Kidney epithelial cell (primary cell): ENCODE measurements around the gene WDR91. TPM values are rescaled to one million over a fixed set of nuclear protein-coding genes. Genes with fewer than 3 reads are reported as not detected.

Experiments
- DNase-seq: peaks from one replicate; pipeline ENCODE4 v3.0.0-alpha.2; 2010; ENCODE audit warnings: low read depth
- H3K27me3 ChIP-seq: 2 replicates; pipeline ENCODE4 v1.6.0; 2011; ENCODE audit warnings: low read length; ENCODE audit not compliant: control insufficient read depth, insufficient read depth
- H3K36me3 ChIP-seq: 2 replicates; pipeline ENCODE4 v1.5.1; 2011; ENCODE audit warnings: low read length; ENCODE audit not compliant: control insufficient read depth, insufficient read depth
- H3K4me3 ChIP-seq: 2 replicates; pipeline ENCODE4 v1.5.1; 2011; ENCODE audit warnings: low read depth, mild to moderate bottlenecking, control low read depth, low read length
- total RNA-seq: library from RNA; depleted of rRNA; stranded (reverse); fragments of >200 nt; gene quantifications from 2 replicates; pipeline ENCODE4 v1.2.3, GENCODE V29; 2015
- TF ChIP-seq, protein P1 (sequence below): IDR thresholded peaks from 2 replicates; pipeline ENCODE4 v1.5.1; 2011; ENCODE audit warnings: mild to moderate bottlenecking, moderate library complexity, low read length, control low read depth, inconsistent platforms; ENCODE audit not compliant: insufficient read depth, poor library complexity, severe bottlenecking

WDR91 gene
- total RNA-seq, 1 donor from 2014 or later = 8.5 TPM

DNA sequence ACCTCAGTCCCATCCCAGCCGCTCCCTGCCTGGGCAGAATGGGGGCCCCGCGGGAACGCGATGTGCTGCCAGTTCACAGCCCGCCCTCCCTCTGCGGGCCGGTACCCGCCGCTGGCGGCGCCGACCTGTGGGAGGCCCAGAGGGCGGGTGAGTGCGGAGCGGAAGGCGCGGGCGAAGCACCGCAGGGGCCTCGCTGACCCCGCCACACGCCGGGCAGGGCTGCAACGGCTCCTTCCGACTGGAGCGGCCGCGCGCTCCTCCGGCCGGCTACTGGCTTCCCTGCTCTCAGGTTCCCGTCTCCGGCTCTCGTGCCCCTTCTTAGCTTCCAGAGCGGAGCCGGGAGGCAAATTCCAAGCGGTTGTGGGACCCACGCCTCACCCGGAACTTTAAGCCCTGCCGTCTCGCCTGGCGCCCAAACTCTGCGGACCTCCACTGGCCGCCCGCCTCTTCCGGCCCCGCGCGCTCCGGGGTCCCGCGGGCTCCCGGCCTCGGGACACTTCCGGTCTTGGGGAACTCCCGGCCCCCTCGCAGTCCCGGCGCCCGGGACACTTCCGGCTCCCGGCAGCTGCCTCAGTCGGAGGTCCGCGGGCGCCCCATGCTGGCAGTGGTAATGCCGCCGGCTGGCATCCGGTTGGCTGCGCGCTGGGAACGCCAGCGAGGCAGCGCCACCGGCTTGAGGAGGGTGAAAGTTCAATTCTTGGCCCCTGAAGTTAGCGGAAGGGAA lies 40.9 kb downstream of the WDR91 start, which contains the start of gene CYREN:
Gene CYREN, minus strand, starts transcription at position 434 of the 724 bp plus-strand sequence. CDS start 1,785 bp downstream, outside the sequence.
- Histone ChIP-seq H3K4me3 (peak within 1 kb of the TSS; percentile 91), H3K36me3 (no peaks in the 10 kb centered on the region)

DNA sequence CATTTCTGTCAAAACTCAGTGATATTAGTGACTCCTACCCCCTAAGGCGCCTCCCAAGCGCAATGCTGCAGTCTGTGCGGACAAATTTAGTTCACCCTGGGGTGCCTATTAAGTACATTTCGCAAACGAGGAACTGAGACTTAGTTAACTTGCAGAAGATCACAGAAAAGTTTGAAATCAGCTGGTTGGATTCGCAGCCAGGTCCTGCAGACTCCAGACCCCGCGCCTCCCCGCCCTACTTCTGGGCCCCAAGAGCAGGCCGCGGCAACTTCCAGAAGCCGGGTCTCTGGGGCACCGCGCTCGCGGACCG lies 41.4 kb downstream of the WDR91 start:
- peaks cover 2% of the 10 kb centered on the region for H3K36me3 ChIP-seq
- peak overlapping the region; percentile 91 for H3K4me3 ChIP-seq
- no peaks in the 10 kb centered on the region for H3K27me3 ChIP-seq
- DNase-seq = no peak
- TF ChIP-seq, protein P1, sequence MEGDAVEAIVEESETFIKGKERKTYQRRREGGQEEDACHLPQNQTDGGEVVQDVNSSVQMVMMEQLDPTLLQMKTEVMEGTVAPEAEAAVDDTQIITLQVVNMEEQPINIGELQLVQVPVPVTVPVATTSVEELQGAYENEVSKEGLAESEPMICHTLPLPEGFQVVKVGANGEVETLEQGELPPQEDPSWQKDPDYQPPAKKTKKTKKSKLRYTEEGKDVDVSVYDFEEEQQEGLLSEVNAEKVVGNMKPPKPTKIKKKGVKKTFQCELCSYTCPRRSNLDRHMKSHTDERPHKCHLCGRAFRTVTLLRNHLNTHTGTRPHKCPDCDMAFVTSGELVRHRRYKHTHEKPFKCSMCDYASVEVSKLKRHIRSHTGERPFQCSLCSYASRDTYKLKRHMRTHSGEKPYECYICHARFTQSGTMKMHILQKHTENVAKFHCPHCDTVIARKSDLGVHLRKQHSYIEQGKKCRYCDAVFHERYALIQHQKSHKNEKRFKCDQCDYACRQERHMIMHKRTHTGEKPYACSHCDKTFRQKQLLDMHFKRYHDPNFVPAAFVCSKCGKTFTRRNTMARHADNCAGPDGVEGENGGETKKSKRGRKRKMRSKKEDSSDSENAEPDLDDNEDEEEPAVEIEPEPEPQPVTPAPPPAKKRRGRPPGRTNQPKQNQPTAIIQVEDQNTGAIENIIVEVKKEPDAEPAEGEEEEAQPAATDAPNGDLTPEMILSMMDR = no peak

More for the DNA sequence above, 40.9 kb downstream of the WDR91 start, which contains the start of gene CYREN:
- DNase-seq = peak; percentile 75
- no peaks in the 10 kb centered on the region for H3K27me3 ChIP-seq
- TF ChIP-seq, protein P1 = peak; percentile 71

DNA sequence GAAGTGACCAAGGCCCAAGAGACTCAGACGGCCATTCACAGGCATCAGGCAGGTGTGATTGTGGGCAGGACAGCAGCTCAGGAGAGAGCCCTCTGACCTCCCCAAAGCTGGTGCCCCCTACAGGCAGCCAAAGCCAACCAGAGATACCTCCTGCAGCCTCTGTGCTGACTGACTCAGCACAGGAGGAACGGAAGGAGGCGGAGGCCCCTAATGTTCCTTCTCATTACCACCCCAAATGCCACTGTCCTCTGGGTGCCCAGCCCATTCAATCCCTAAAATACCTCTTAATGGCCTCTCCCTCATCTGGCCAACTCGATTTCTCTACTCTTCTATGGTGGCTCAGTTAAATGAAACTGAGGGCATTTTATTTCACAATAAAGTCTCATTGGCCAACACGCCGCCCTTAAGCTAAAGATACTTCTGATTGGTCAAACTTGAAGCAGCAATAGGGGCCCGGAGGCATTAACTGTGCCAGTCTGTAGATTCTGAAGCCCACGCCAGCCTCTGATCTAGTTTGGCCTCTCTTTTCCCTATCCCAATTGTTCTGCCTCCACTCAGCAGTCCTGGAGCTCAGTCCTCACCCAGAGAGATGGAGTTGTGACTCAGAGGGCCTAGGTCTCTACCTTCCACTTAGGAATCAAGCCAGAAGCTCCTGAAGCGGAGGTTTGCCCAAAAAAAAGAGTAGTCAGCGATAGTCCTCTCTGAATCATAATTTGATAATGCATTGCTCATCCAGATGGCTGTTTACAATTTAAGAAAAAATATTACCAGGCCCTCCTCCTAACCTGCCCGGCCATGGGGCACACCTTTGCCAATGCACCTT lies 42.0 kb downstream of the WDR91 start:
- DNase-seq = no peak
- Histone ChIP-seq H3K4me3 (peak overlapping the region; percentile 91), H3K36me3 (peaks cover 2% of the 10 kb centered on the region), H3K27me3 (no peaks in the 10 kb centered on the region)
- TF ChIP-seq, protein P1 = peak; percentile 60

DNA sequence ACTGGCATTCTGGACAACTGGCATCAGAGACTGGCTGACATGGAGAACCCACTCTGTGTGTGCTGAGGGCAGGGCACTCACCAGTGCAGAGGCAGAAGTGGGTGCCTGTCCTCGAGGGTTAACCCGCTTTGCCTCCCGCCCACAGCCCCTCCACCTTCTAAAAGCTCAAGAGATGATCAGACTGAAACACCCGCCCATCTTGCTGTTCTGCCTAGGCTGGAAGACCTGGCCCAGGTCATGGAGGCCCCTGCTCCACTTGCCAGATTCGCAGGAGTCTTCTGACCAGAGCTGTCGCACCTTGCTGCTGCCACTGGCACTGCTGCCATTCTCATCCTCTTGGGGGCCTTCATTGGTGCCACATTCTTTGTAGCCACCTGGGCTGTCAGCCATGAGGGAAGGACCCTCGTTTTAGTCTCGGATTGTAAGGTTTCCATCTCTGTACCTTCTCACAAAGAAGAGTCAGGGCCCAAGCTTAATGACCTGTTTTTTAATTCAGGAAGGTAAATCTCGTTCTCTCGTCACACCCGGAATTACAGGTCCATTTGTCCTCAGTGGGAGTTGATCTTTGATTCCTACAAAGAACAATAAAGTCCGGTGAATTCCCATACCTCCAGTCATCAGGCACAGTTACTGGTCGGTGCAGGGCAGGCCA lies 42.7 kb downstream of the WDR91 start:
- Histone ChIP-seq H3K4me3 (no peak overlapping the region), H3K27me3 (no peaks in the 10 kb centered on the region), H3K36me3 (peaks cover 2% of the 10 kb centered on the region)
- DNase-seq = no peak
- TF ChIP-seq, protein P1 = no peak

DNA sequence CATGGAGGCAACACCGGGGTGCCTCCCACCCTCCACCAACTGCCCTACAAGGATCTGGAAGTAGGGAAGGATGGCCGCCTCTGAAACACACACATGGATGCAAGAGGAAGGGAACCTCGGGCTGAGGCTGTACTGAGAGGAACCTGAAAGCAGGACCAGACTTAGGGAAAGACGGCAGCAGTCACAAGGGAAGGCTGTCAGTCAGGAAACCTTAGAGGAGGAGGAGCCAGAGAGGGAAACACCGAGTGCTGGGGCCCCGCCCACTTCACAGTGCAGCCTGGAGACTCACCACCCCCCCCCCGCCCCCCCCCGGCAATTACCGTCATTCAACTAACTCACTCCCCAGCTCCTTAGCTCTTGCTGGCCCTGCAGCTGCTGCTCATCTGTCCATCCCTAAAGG lies 43.3 kb downstream of the WDR91 start:
- no peaks in the 10 kb centered on the region for H3K27me3 ChIP-seq
- DNase-seq = no peak
- H3K4me3 ChIP-seq = no peak overlapping the region
- peaks cover 2% of the 10 kb centered on the region for H3K36me3 ChIP-seq
- TF ChIP-seq, protein P1 = no peak
